Measurements from ENCODE around the gene CYS1. TPM values are rescaled to one million over a fixed set of nuclear protein-coding genes. Genes with fewer than 3 reads are reported as not detected.

Gene CYS1
- total RNA-seq, 3 donors from 2014 or later, result 1.3 to 2.4 (median 1.6) TPM

GRCh38 chr2:10086950-10087349, 6.7 kb upstream of the CYS1 start:
- intact Hi-C loops (cut with DNase I; ENCODE audit: low total_unique reads), result no loop called here
- H3K27me3 ChIP-seq, result peaks cover 0 to 6% of the 10 kb centered on the region in 2 donors

GRCh38 chr2:10085668-10086059, 5.5 kb upstream of the CYS1 start:
- peaks cover 0 to 9% of the 10 kb centered on the region in 2 donors for H3K27me3 ChIP-seq
- TF ChIP-seq POLR2A (IDR thresholded peaks at IDR 0.05), result no peak
- DNase-seq (ENCODE audit: low spot score in 2 of 2), result no peak
- intact Hi-C loops (cut with DNase I; ENCODE audit: low total_unique reads), result no loop called here
- H3K36me3 ChIP-seq, result no peaks in the 10 kb centered on the region
- no peaks in the 10 kb centered on the region for H3K4me1 ChIP-seq
- H3K4me3 ChIP-seq, result no peak overlapping the region
- no peaks in the 10 kb centered on the region for H3K9me3 ChIP-seq
- H3K27ac ChIP-seq, result no peak overlapping the region

More at GRCh38 chr2:10086950-10087349, 6.7 kb upstream of the CYS1 start:
- Histone ChIP-seq H3K9me3 (no peaks in the 10 kb centered on the region), H3K36me3 (no peaks in the 10 kb centered on the region), H3K27ac (no peak overlapping the region), H3K4me3 (no peak overlapping the region), H3K4me1 (no peaks in the 10 kb centered on the region)
- no peak for TF ChIP-seq POLR2AphosphoS5 (IDR thresholded peaks at IDR 0.05)
- no peak for TF ChIP-seq POLR2A (IDR thresholded peaks at IDR 0.05)
- no peak for TF ChIP-seq CTCF (IDR thresholded peaks at IDR 0.05)
- no peak for DNase-seq (ENCODE audit: low spot score in 2 of 2)

GRCh38 chr2:10085043-10085667, 4.9 kb upstream of the CYS1 start:
- Histone ChIP-seq H3K27me3 (peaks cover 0 to 14% of the 10 kb centered on the region in 2 donors), H3K4me3 (no peak overlapping the region), H3K4me1 (peaks cover 0 to 2% of the 10 kb centered on the region in 2 donors), H3K27ac (no peak overlapping the region), H3K36me3 (no peaks in the 10 kb centered on the region), H3K9me3 (no peaks in the 10 kb centered on the region)
- TF ChIP-seq POLR2AphosphoS5 (IDR thresholded peaks at IDR 0.05), result no peak
- TF ChIP-seq POLR2A (IDR thresholded peaks at IDR 0.05), result no peak
- no peak for TF ChIP-seq CTCF (IDR thresholded peaks at IDR 0.05)
- intact Hi-C loops (cut with DNase I; ENCODE audit: low total_unique reads), result no loop called here
- DNase-seq (ENCODE audit: low spot score in 2 of 2), result no peak

- Histone ChIP-seq H3K4me1 (peaks cover 0 to 6% of the 10 kb centered on the region in 2 donors), H3K9me3 (no peaks in the 10 kb centered on the region), H3K27ac (no peak overlapping the region), H3K4me3 (no peak overlapping the region), H3K36me3 (no peaks in the 10 kb centered on the region), H3K27me3 (peaks cover 0 to 15% of the 10 kb centered on the region in 2 donors)
- DNase-seq (ENCODE audit: low spot score in 2 of 2), result no peak
- intact Hi-C loops (cut with DNase I; ENCODE audit: low total_unique reads), result no loop called here
- TF ChIP-seq POLR2AphosphoS5 (IDR thresholded peaks at IDR 0.05) (no peak), CTCF (IDR thresholded peaks at IDR 0.05) (no peak), POLR2A (IDR thresholded peaks at IDR 0.05) (no peak)
Measured at GRCh38 chr2:10084223-10084865, 4.1 kb upstream of the CYS1 start.

- Histone ChIP-seq H3K9me3 (no peaks in the 10 kb centered on the region), H3K4me3 (no peak overlapping the region), H3K36me3 (no peaks in the 10 kb centered on the region), H3K27me3 (peaks cover 0 to 15% of the 10 kb centered on the region in 2 donors), H3K4me1 (peaks cover 6% of the 10 kb centered on the region in 2 donors), H3K27ac (no peak overlapping the region)
- intact Hi-C loops (cut with DNase I; ENCODE audit: low total_unique reads), result no loop called here
- no peak for TF ChIP-seq POLR2AphosphoS5 (IDR thresholded peaks at IDR 0.05)
- TF ChIP-seq CTCF (IDR thresholded peaks at IDR 0.05), result no peak
- TF ChIP-seq POLR2A (IDR thresholded peaks at IDR 0.05), result no peak
- no peak for DNase-seq (ENCODE audit: low spot score in 2 of 2)
Measured at GRCh38 chr2:10083692-10084211, 3.5 kb upstream of the CYS1 start.

Data from breast epithelium (tissue), 4 donors.